ENCODE results near the gene PSEN2.
A peak's percentile ranks its signal among the peaks of the same experiment; 100 is the strongest.
"Not testable (repeated sequence)": the region's sequence is repeated elsewhere in the genome, so short reads cannot be mapped to it uniquely, and the experiment has no call there.

PSEN2 gene

DNA sequence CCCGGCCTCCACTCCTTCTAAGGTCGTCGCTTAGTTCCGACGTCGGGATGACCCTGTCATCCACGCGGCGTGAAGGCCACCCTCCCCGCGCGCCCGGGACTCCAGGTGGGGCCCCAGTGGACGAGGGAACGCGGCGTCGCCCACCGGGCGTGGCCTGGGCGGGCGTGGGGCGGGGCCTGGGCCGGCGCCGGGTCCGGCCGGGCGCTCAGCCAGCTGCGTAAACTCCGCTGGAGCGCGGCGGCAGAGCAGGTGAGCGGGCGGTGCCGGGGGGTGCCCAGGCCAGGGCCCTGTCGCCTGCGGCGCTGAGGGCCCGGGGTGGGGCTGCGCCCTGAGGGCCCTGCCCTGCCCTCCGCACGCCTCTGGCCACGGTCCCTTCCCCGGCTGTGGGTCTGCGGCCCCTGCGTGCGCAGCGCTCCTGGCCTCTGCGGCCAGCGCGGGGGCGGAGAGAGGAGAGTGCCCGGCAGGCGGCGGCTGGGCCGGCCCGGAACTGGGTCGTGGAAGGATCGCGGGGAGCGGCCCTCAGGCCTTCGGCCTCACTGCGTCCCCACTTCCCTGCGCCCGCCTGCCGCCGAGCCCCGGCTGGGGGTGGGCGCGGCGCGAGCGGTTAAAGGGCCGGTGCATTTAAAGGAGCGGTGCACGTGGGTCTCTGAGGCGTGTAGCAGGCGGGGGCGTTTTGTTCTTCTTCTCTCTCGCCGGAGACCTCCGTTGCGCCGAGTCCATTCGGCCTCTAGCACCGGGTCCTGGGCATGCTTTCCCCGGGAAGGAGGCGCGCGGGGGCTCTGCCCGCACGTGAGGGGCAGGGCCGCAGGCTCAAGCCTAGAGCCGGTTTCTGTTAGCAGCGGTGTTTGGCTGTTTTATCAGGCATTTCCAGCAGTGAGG is at the start of gene PSEN2:
Gene PSEN2 (plus strand): TSS at position 216 of the 879 bp plus-strand sequence. CDS start 11,292 bp downstream, outside the sequence.
- DNase-seq = peak; percentile 92

DNA sequence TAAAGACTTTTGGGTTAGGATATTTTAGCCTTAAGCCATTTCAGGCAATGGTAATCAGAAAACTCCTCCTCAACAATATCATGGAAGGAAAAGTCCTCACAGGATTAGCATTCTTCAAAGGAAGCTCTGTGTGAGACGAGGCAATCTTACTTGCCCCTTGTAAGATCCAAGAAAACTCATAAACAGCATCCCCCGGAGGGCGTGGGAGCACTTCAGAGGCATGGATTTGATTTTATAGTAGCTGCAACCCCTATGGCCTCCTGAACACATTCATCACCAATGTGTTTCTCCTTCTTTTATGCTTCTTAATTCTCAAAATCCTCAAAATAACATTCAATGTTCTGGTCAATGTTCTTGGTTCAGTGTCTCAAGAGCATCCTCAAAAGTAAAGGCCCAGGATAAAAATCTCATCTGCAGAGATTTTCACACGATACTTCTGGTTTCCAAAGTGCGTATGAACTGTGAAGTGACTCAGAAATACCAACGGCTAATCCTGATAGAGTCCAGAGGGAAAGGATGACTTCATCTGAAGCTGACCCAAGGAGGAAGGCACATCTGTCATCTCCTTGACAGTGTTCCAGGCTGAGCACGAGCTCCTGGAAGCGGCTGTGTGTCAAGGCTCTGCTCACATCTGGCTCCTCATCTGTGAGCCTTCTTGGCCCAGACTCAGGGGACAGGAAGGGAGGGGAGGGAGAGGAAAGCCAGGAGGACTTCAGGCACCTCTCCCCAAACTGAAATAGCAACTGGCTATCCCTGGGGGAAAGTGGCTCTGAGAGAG is 49.3 kb upstream of the PSEN2 start:
- no peak for DNase-seq

DNA sequence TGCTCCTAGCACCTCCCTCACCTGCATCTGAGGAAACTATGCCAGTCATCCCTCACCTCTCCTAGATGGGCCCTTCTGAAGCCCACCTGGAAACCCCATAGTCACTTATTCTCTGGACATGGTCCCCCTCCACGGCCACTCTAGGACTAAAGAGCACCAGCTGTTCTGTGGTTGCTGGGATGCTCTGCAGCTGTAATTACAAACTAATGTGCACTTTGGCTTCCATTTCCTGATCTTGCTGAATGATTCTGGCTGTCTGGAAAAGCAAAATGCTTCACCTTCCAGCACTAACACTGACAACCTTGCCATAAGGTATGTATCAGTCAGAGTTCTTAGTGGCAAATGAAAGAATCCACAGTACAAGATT is 48.7 kb upstream of the PSEN2 start:
- DNase-seq = no peak

DNA sequence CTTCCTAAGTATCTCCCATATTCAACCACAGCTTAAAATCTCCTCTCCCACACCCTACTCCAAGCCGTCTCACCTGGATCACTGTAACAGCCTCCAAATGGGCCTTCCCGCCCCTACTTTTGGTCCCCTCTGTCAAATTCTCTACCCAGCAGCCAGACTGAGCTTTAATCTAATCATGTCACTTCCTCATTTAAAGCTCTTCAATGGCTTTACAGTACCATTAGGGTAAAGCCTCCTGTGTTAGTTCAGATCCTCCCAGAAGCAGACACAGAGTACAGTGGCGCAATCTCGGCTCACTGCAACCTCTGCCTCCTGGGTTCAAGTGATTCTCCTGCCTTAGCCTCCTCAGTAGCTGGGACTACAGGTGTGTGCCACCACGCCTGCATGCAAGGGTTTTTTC is 46.8 kb upstream of the PSEN2 start:
- no peak for DNase-seq

DNA sequence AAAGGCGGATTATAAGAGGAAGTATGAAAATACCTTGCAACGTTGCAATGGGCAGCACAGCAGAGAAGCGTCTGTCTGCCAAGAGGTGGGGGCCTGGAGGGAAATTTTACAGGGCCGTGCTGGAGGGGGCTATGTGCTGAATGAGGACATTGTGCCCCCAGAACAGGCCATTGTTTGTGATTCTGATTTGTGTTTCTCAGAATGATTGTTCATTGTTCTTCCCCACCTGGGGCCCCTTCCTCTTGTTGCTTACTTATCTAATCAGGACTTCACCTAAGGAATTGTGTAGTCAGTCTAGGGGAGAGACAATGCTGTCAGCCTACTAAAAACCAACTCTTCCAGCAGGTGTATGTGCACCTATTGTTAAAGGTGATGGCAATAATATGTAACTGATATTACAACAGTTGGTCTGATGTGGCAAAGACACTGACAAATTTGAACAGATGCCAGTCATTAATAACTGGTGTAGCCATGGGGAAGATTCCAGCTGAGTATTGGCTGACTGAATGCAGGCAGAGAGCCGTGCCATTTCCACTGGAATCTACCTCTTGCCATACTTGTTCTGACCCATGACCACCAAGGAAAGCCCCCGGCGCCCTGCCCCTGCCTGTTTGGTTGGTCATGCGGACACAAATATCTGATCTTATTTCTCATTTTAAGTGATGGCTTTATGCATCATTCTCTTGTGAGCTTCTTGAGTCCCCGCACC is 45.2 kb upstream of the PSEN2 start:
- no peak for DNase-seq

DNA sequence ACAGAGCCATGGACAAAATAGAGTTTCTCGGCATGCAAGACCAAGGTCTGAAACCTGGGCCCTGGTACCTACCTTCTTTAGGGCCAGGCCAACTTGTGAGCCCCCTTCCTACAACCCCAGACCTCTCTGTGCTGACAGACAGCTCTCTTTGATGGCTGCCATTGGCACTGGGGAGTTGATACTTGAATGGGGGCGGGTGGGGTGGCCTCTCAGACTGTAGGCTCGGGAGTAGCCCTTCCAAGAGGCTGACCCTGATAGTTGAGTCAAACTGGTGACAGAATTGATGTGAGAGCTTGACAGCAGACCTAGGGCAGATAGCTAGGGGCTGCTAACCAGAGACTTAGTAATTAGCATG is 44.7 kb upstream of the PSEN2 start:
- no peak for DNase-seq

DNA sequence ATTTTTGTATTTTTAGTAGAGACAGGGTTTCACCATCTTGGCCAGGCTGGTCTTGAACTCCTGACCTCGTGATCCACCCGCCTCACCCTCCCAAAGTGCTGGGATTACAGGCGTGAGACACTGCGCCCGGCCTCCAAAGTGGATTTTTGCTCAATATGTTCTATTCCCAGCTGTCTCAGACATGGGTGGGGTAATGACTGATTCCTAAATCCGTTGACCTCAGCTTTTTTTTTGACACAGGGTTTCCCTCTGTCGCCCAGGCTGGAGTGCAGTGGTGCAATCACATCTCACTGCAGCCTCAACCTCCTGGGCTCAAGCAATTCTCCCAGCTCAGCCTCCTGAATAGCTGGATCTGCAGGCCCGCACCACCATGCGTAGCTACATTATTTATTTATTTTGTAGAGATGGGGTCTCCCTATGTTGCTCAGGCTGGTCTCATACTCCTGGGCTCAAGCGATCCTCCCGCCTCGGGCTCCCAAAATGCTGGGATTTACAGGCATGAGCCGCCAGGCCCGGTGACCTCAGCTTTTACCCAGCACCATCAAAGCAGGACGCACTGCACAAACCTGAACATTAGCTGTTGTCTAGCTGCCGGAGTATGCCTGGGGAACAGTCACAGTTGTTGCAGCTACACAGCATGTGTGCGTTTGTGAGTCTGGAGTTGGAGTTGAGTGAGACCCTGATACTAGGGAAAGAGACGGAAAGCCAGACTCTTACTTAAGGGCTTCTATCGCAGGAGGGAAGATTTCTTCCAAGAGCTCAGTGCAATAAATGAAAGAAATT is 43.7 kb upstream of the PSEN2 start:
- DNase-seq = no peak

DNA sequence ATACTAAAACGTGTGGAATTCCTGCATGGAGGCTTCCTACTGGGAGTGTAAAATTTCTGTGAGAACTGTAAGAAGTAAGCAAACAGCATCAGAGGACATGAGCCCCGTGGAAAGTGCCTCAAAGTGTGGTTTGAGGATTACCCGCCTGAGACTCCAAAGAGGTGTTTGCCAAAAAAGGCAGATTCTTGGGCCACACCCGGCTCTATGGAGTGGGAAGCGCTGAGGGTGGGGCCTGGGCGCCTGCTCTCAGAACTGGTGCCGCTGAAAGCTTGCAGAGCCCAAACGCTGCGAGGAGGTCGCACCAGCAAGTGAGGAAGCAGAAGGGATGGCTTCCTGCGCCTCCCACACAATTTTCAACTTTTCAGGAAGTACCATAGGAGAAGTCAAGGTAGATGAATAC is 43.0 kb upstream of the PSEN2 start:
- no peak for DNase-seq

DNA sequence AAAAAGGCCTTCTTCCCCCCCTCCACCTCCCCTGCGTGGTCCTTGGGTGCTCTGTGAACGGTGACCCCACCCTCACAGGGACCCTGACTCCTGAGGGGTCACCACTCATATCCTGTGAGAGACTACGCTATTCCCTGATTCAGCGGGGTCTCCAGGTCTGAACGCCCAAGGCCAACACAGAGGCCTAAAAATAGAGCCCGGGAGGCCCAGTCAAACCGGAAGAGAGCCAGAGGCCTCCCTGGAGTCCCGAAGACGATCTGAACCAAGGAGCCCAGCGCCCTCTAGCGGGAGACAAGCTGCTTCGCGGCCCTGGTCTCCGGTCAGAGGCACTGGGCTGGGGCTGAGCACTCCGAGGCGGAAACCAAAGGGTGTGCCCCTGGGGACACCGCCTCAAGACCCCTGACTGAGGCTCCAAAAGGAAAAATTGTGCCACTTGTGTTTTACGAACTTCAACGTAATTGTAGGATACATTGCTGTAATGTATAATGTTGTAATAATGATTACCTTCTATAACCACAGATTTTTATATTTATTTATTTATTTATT is 42.4 kb upstream of the PSEN2 start:
- peak; percentile 95 for DNase-seq

DNA sequence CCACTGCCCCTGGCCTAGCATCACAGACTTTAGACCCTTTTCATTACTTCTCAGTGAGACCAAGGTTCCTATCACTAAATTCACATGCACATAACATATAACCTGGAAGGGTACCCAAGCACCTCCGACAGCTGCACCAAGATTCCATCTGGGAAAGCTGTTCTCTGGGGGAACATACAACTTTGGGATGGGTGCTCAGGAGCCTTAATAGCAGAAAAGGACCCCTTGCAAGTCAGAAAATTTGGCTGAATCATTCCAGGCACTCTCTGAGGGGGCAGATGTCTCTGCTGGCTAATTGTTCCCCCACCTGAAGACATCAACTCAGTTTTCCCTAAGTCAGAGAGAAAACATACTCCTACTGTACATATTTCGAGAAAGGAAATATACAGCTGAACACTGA is 41.3 kb upstream of the PSEN2 start:
- no peak for DNase-seq

DNA sequence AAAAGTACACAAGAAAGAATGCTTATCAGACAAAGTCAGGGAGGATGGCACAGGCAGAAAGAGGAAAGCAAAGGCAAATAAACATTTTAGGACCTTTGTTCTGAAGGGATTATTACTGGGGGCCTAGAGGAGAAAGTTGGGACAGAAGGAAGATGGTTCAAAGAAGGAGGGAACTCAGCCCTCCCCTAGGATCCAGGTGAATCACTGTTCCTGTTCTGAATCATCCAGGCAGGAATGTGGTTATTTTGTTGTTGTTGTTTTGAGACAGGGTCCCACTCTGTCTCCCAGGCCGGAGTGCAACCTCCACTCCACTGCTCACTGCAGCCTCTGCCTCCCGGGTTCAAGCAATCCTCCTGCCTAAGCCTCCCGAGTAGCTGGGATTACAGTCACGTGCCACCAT is 38.5 kb upstream of the PSEN2 start:
- DNase-seq = no peak

DNA sequence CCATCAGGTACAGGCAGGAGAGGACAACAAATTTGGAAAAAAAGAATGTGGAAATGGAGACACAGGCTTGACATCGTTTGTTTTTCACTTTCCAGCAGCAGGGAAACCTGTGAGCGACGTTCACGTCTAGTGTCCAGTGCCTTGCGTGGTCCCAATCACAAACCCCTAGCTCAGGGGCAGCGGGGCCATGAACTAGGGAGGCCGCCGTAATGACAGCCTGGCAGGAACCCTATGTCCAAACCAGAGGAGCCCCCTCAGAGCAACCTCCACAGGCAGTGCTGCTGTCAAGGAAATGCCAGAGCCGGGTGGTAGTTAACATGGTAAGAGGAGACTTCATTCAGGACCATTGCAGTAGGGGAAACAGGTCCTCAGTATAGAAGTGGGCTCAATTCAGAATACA is 37.8 kb upstream of the PSEN2 start:
- no peak for DNase-seq

DNA sequence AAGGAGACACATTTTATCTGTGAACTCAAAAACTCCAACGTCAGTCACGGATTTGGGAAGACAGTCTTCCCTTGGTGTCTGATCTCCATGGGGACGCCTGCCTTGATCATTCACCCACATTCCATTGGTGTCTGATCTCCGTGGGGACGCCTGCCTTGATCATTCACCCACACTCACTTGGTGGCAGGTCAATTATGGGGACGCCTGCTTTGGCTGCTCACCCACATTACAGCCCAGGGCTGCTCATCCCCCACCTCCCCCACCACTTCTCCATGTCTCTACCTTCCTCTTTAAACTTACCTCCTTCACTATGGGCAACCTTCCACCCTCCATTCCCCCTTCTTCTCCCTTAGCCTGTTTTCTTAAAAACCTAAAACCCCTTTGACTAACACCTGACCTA is 36.2 kb upstream of the PSEN2 start:
- not testable (repeated sequence) for DNase-seq

DNA sequence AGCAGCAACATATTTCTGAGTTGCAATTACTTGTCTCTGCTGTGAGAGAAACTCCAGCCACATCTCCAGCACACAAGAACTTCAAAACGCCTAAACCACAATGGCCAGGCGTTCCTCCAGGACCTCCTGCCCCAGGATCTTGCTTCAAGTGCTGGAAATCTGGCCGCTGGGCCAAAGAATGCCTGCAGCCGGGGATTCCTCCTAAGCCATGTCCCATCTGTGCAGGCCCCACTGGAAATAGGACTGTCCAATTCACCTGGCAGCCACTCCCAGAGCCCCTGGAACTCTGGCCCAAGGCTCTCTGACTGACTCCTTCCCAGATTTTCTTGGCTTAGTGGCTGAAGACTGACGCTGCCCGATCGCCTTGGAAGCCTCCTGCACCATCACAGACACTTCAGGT is 35.0 kb upstream of the PSEN2 start:
- not testable (repeated sequence) for DNase-seq

DNA sequence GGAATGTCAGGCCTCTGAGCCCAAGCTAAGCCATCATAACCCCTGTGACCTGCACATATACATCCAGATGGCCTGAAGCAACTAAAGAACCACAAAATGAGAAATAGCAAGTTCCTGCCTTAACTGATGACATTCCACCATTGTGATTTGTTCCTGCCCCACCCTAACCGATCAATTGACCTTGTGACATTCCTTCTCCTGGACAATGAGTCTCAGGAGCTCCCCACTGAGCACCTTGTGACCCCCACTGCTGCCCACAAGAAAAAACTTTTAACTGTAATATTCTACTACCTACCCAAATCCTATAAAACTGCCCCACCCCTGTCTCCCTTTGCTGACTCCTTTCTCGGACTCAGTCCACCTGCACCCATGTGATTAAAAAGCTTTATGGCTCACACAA is 32.5 kb upstream of the PSEN2 start:
- not testable (repeated sequence) for DNase-seq

DNA sequence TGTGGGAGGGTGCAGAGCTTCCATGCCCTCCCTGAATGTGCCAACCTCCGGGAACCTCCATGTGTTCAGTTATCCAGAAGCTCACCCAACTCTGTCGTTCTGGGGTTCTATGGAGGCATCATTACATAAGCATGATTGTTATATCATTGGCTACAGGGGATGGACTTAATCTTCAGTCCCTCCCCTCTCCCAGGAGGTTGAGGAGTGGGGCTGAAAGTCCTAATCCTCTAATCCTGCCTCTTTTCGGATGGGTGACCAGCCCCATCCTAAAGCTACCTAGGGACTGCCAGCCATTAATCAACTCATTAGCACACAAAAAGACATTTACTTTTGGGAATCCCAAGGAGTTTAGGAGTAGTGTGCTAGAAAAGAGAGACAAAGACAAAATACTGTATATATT is 32.0 kb upstream of the PSEN2 start:
- no peak for DNase-seq

DNA sequence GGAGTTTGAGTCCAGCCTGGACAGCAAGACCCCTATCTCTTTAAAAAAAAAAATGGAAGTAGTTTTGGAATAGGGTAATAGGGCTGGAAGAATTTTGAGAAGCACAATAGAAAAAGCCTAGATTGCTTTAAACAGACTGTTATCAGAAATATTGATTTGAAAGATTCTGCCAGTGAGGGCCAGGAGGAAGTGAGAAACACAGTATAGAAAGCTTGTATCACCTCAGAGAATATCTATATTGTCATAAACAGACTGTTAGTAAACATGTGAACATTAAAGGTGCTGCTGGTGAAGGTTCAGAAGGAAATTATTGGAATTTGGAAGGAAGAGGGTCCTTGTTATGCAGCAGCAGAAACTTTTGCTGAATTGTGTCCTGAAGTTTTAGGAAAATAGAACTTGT is 24.8 kb upstream of the PSEN2 start:
- no peak for DNase-seq

DNA sequence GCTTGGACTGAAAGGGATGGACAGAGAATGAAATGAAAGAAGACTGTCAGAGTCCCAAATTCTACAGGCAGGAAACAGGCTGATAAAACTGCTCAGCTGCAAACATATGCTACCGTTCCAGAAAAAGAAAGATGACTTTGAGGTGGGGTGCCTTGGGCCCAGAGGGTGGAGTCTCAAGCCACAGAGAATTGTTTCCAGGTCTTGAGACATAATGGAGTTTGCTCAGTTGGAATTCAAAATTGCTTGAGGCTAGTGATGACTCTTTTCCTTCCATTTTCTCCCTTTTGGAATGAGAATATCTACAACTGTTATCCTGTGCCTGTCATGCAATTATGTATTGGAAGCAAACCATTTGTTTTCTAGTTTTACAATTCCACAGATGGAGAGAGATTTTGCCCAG is 23.6 kb upstream of the PSEN2 start:
- no peak for DNase-seq

DNA sequence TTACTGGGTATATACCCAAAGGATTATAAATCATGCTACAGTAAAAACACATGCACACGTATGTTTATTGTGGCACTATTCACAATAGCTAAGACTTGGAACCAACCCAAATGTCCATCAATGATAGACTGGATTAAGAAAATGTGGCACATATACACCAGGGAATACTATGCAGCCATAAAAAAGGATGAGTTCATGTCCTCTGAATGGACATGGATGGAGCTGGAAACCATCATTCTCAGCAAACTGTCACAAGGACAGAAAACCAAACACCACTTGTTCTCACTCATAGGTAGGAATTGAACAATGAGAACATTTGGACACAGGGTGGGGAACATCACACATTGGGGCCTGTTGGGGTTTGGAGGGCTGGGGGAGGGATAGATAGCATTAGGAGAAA is 15.9 kb upstream of the PSEN2 start:
- DNase-seq = not testable (repeated sequence)

DNA sequence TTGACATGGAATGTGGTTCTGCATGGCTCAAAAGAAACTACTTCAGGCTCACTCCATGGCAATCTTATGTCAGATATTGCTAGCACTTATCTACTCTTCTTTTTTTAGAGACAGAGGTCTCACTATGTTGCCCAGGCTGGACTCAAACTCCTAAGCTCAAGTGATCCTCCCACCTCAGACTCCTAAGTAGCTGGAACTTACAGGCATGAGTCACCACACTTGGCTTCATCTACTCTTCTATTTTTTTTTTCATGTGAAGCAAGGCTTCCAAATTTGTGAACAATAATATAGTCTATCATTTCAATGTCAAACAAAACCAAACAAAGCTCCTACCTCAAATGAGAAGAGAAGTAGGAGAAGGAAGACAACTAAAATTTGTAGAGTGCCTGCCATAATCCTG is 7.5 kb upstream of the PSEN2 start:
- DNase-seq = no peak

DNA sequence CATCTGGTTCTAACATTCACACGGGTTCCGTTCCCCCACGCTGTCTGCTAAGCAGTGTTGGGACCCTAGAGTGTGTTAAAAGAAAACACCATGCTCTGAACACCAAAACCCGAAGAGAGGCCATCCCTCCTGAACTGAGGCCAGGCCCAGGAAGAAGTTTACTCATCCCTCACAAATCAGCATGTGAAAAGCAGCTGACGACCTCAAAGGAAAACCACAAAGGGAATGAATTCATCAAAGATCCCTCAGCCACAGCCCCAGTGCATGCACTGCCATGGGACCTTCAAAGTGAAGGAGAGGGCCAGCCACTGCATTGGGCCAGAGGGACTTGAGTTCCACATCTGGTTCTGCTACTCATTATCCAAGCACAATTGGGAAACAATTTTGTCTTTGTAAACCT is 7.0 kb upstream of the PSEN2 start:
- no peak for DNase-seq

DNA sequence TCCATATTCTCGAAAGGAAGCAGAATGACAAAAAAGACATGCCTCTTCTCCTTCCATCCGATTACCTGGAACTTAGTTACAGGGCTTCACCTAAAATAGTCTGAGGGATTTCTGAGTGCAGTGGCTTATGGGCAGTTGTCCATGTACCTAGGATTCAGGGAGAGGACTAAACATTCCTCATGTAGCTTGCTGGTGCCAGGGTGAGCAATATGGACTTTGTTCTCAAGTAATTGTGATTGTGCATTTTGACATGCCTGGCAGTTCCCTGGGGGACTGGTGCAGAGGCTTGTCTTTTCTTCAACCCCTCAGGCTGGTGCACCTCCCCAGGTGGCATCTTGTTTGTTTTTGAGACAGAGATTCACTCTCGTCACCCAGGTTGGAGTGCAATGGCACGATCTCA is 6.1 kb upstream of the PSEN2 start:
- DNase-seq = no peak

DNA sequence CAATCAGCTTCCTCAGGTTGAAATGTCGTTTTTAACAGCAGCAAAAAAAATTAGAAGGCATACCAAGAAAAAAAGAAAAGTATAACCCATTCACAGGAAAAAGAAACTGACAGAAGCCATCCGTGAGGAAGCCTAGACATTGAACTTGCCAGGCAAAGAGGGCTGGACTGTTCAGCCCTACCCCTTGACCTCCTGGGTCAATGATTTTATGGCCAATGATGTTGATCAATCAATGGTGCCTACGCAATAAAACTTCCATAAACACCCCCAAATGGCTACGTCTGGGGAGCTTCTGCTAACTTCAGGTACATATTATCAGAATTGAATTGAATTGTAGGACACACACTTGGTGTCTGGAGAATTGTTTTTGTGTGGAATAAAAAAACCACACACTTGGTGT is 4.8 kb upstream of the PSEN2 start:
- DNase-seq = no peak
